Transverse colon (tissue), 4 donors: ENCODE measurements around the gene WDR86. TPM values are rescaled to one million over a fixed set of nuclear protein-coding genes. Genes with fewer than 3 reads are reported as not detected.

Experiments used
- DNase-seq: peaks from one replicate; pipeline ENCODE4 v3.0.0-alpha.2; 2019
- H3K27ac ChIP-seq, 4 donors: fragments of 200-600 bp; sonication (generic); 2 replicates each; pipeline ENCODE4 v1.5.1; 2016 to 2018; ENCODE audit warnings: inconsistent platforms in 4 of 4
- H3K27me3 ChIP-seq: fragments of 200-600 bp; sonication (generic); 2 replicates; pipeline ENCODE4 v1.5.1; 2017; ENCODE audit warnings: inconsistent platforms
- H3K36me3 ChIP-seq, 4 donors: fragments of 200-600 bp; sonication (generic); 2 replicates each; pipeline ENCODE4 v1.5.1; 2017 to 2019; ENCODE audit warnings: inconsistent platforms in 4 of 4
- H3K4me1 ChIP-seq, 4 donors: fragments of 200-600 bp; sonication (generic); 2 replicates each; pipeline ENCODE4 v1.5.1; 2017 to 2020; ENCODE audit warnings: inconsistent platforms in 4 of 4
- H3K4me3 ChIP-seq, 4 donors: fragments of 200-600 bp; sonication (generic); 1 replicate in 1 of 4; 2 replicates in 3 of 4; pipeline versions ENCODE4 v1.5.1 to v1.6.1; 2017 to 2019; ENCODE audit warnings: inconsistent platforms in 4 of 4
- H3K9me3 ChIP-seq, 2 donors: fragments of 200-600 bp; sonication (generic); 2 replicates each; pipeline ENCODE4 v1.5.1; 2017 to 2019; ENCODE audit warnings: inconsistent platforms in 2 of 2
- CTCF ChIP-seq, 5 experiments: fragments of 200-600 bp in 3 of 5; fragments of 450-650 bp in 2 of 5; sonication (generic) in 3 of 5; IDR thresholded peaks; 1 replicate in 2 of 5; 2 replicates in 3 of 5; pipeline ENCODE4 v1.5.1; 2016 to 2017; ENCODE audit warnings: antibody characterized with exemption in 5 of 5, inconsistent platforms in 3 of 5, mild to moderate bottlenecking in 2 of 5, moderate library complexity in 1 of 5
- EP300 ChIP-seq: sonication (generic); formaldehyde crosslinking; IDR thresholded peaks from one replicate; pipeline ENCODE4 v1.6.1; 2017; ENCODE audit warnings: antibody characterized with exemption, low read depth
- POLR2A ChIP-seq: fragments of 450-650 bp; IDR thresholded peaks from one replicate; pipeline ENCODE4 v1.6.1; 2016; ENCODE audit warnings: antibody characterized with exemption, mild to moderate bottlenecking, moderate library complexity
- POLR2AphosphoS5 ChIP-seq, 3 donors: sonication (generic); formaldehyde crosslinking; IDR thresholded peaks; one replicate each; pipeline ENCODE4 v1.6.1; 2016; ENCODE audit warnings: antibody characterized with exemption in 3 of 3
- whole genome bisulfite sequencing, 2 donors: methylation state at CpG; one replicate each; pipeline ENCODE4 v1.1.5; 2018; ENCODE audit warnings: low coverage in 1 of 2; 5-methylcytosine and 5-hydroxymethylcytosine counted together
- in situ Hi-C, 4 donors: fragments of 200-750 bp; cut with MboI; loops; one replicate each; pipeline versions ENCODE4 v1.15.0 to v1.15.1; 2017; ENCODE audit warnings: low sequenced_read_pairs in 3 of 4, low pct_ligation_motif_present in 1 of 4, low pct_unique_long_range_greater_than_20kb in 1 of 4
- intact Hi-C: fragments of 100-400 bp; cut with DNase I; formaldehyde crosslinking; loops from one replicate; pipeline ENCODE4 v1.15.1; 2023; ENCODE audit warnings: low total_unique reads
- total RNA-seq, 4 donors: library from RNA; depleted of rRNA; stranded (reverse); fragments of >200 nt; gene quantifications; one replicate each; pipeline ENCODE4 v1.1.0, GENCODE V29; 2016

WDR86 gene
- total RNA-seq, 4 donors from 2014 or later: 2.8 to 33.3 (median 7.1) TPM

GRCh38 chr7:151378011-151378410, 31.8 kb downstream of the WDR86 start:
- H3K36me3 ChIP-seq: peaks cover 0 to 34% (median 14%) of the 10 kb centered on the region in 4 donors
- intact Hi-C loops: no loop called here
- no peak for TF ChIP-seq POLR2A
- no peak for TF ChIP-seq POLR2AphosphoS5 (IDR thresholded peaks at IDR 0.05)
- no peak for TF ChIP-seq CTCF (IDR thresholded peaks at IDR 0.05)
- TF ChIP-seq EP300: no peak
- in situ Hi-C loops: no loop called here
- H3K27me3 ChIP-seq: peaks cover 21% of the 10 kb centered on the region
- no peak for DNase-seq
- H3K4me1 ChIP-seq: peaks cover 6 to 16% (median 14%) of the 10 kb centered on the region in 4 donors
- WGBS, 2 donors: 89 to 90% methylated on average over 1 to 9 of the region's 9 CpGs
- no peak overlapping the region for H3K4me3 ChIP-seq
- H3K27ac ChIP-seq: no peak overlapping the region
- no peaks in the 10 kb centered on the region for H3K9me3 ChIP-seq

DNA sequence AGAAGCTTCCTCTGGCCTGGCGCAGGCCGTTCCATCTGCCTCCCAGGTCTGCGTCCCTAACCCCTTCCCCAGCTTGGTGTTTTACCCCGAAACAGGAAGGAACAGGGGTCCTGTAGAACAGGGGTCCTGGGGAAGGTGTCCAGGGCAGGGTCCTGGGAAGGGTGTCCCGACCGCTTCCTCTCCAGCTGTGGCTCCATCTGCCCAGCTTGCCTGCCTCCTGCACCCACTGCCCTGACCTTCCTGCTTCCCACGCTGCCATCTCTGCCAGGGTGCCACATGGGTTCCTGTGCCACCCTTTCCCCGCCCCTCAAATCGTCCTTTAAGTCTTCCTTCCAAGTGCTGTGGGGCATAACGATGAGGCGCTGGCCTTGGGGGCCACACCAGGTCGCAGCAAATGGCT, 32.4 kb downstream of the WDR86 start:
- Histone ChIP-seq H3K36me3 (peaks cover 0 to 34% (median 14%) of the 10 kb centered on the region in 4 donors), H3K27ac (no peak overlapping the region), H3K27me3 (peaks cover 15% of the 10 kb centered on the region), H3K9me3 (no peaks in the 10 kb centered on the region), H3K4me3 (no peak overlapping the region), H3K4me1 (peaks cover 6 to 16% (median 14%) of the 10 kb centered on the region in 4 donors)
- intact Hi-C loops: no loop called here
- no peak for DNase-seq
- WGBS, 2 donors: 95 to 100% methylated on average over 6 to 12 of the region's 12 CpGs
- in situ Hi-C loops: no loop called here
- no peak for TF ChIP-seq POLR2A
- no peak for TF ChIP-seq EP300
- no peak for TF ChIP-seq CTCF (IDR thresholded peaks at IDR 0.05)
- no peak for TF ChIP-seq POLR2AphosphoS5 (IDR thresholded peaks at IDR 0.05)

GRCh38 chr7:151376218-151376902, 33.5 kb downstream of the WDR86 start:
- TF ChIP-seq POLR2A (no peak), CTCF (IDR thresholded peaks at IDR 0.05) (no peak), POLR2AphosphoS5 (IDR thresholded peaks at IDR 0.05) (no peak), EP300 (no peak)
- H3K27ac ChIP-seq: no peak overlapping the region
- peaks cover under 1 to 5% (median 4%) of the 10 kb centered on the region in 4 donors for H3K4me1 ChIP-seq
- in situ Hi-C loops (no loop called here), intact Hi-C loops (no loop called here)
- no peaks in the 10 kb centered on the region for H3K9me3 ChIP-seq
- WGBS, 2 donors: 94% methylated on average over 33 of the region's 33 CpGs; no CpG with 5 or more reads in 1 of the 2 donors
- H3K27me3 ChIP-seq: peaks cover 4% of the 10 kb centered on the region
- peaks cover 0 to 34% (median 14%) of the 10 kb centered on the region in 4 donors for H3K36me3 ChIP-seq
- DNase-seq: no peak
- H3K4me3 ChIP-seq: no peak overlapping the region

GRCh38 chr7:151375530-151376217, 34.2 kb downstream of the WDR86 start:
- WGBS, 2 donors: 90% methylated on average over 10 of the region's 10 CpGs; no CpG with 5 or more reads in 1 of the 2 donors
- in situ Hi-C loops: no loop called here
- Histone ChIP-seq H3K36me3 (peaks cover 0 to 34% (median 14%) of the 10 kb centered on the region in 4 donors), H3K27me3 (no peaks in the 10 kb centered on the region), H3K4me1 (no peaks in the 10 kb centered on the region), H3K27ac (no peak overlapping the region), H3K9me3 (no peaks in the 10 kb centered on the region), H3K4me3 (no peak overlapping the region)
- no peak for DNase-seq
- TF ChIP-seq CTCF (IDR thresholded peaks at IDR 0.05) (no peak), POLR2AphosphoS5 (IDR thresholded peaks at IDR 0.05) (no peak), POLR2A (no peak), EP300 (no peak)
- intact Hi-C loops: no loop called here
